ENCODE measurements around the gene GDPGP1.
A peak's percentile ranks its signal among the peaks of the same experiment; 100 is the strongest.

Gene GDPGP1

DNA sequence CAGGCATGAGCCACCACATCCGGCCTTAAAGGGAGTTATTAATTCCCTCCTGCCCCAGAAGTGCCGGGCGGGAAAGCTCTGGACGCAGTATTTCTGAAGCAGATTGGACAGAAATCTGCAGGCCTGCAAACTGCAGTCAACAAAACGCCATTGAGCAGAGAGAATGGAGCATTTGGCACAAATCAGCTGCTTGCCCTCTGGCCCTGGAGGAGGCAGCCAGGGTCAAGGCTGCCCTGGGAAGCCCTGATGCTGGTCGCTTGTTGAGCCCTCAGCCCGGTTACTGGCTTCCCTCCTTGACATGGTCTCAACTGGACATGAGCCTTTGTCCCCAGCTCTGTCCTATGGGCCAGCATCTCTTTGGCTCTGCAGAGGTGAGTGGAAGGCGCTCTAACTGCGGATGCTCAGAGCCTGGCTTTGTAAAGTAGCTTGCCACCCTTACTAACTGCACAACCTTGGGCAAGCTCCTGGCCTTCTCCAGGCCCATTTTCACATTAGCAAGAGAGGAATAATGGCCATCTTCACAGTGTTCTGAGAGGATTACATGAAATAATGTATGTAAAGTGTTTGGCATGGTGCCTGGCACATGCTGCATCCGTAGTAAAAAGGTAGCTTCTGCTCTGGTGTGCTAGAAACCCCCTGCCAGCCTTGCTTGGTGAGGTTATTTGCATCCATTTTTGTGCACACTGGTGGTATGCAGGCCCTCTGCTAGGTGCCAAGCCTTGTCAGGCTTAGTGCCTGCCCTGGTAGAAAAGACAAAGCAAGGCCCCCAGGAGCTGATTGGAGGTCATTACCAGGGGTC lies 28.8 kb upstream of the GDPGP1 start:
- no peak for DNase-seq

DNA sequence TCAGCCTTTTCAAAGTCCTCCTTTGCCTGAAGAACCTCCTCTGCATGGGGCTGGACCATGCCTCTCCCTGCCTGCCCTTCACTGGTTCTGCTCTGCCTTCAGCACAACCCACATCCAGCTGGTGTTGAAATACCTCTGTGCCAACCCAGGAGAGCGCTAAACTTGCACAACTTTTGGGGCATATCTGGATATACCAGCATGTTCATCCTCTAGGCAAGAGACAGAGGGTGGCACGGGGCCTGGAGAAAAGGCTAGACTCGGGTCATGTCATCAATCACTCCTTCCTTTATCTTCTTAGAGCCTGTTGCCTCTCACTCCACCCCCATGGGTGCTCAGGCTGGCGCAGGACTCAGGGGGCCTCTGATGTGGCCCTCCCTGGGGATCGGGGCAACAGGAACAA lies 28.1 kb upstream of the GDPGP1 start:
- DNase-seq: no peak

DNA sequence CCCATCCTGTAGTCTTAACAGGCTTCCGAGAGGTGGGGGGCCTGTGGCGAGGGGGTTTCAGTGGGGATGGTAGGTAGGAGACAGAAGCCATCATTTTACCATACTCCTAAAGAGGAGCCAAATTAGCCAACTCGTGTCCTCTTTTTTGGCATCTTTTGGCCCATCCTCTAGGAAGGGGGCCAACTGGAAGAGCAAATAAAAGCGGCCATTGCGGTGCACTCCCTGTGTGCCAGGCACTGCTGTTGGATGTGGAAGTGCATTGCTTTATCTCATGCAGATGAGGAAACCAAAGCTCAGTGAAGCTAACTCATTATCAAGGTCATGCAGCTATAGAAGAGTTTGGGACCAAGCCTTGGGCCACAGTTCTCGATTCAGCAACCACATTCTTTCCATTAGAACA lies 26.8 kb upstream of the GDPGP1 start:
- DNase-seq: no peak

DNA sequence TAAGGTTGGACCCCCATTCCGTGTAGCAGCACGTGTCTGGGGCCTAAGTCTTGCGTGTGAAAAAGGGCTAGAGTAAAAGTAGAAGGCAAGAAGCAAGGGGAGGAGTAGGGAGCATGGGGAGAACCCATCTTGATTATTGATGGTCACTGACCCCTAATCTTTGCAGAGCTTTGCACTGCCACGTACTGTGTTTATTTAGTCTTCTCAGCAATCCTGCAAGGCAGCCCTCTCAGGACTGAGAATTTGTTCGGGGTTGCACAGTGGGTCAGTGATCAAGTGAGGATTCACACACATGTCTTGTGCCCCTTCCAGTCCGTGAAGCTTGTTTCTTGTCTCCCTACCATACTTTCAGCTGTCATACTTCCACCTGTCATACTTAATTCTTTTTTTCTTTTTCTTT lies 25.7 kb upstream of the GDPGP1 start:
- no peak for DNase-seq

DNA sequence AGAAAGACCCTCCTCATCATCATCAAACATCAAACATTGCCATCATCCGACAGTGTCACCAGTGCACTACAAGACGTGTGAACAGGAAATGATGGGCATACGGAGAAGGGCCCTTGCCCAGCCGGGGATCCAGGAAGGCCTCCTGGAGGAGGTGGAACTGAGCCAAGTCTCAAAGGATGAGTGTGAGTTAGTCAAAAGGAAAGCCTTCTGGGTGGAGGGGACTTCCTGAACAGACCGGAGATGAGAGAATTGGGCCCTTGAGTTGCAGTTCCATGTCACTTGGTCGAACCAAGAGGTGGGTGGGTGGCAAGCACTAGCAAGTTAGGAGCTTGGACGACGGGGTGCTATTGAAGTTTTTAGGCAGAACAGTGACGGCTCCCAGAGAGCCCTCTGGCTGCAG lies 24.4 kb upstream of the GDPGP1 start:
- no peak for DNase-seq

DNA sequence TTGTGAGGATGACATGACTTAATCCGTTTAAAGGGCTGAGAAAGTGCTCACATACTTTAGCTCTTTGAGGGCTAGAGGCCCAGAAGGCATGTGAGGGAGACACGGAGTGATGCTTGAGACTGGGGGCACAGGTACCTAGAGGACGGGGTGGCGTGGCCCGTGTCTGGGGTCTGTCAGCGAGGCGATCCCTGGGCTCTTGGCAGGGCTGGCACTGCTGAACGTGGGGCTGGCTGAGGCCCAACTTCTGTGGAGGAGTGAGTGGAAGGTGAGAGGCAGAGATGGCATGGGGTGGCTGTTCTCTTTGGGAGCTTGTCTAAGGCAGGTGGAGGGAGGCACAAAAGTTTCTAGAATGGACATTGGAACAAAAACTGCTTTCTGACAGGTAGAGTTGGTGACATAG lies 23.4 kb upstream of the GDPGP1 start:
- no peak for DNase-seq

DNA sequence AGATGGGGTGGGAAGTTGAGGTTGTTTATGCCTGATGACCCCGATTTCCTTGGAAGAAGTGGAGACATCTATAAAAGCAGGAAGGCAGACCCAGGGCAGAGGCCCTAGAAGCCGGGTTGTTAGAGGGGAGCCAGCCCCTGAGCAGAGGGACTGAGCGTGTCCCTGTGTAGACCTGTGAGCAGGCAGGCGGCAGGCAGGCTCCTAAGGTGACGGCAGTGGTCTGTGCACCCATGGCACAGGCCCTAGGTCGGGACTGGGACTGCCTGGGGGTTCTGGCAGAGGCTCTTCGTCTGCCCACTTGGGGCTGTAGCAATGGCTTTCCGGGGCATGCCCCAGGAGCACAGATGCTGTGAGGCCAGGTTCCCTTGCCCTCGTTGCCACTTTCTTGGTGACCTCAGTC lies 23.0 kb upstream of the GDPGP1 start:
- DNase-seq: no peak

DNA sequence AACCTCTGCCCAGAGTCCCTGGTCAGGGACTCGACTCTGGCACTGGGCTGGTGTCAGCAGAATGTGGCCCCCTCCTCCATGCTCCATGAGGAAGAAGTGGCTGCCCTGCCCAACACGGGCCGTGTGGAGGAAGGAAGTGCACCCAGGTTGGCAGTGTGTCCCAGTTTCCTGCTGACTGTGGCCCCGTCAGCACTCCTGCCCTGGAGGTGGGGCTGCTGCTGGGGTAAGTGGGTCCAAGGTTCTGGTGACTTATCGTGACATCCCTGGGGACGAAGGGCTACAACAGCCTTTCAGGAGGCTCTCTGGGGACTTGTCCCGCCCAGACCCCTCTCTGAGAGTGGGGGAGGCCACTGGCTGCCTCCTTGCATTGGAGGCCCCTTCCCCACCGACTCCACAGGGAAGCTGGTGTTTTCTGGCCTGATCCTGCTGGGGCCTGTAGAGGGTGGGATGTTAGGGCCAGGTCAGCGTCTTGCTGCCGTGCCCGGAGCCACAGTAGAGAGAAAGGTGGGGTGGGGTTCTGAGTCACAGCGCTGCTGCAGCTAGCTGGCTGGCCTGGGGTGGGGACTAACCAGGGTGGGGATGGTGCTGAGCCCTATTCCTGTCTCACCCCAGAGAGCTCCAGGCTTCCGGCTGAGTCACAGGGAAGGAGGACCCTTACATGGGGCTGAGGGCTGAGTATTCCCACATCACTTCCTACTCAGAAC lies 22.4 kb upstream of the GDPGP1 start:
- no peak for DNase-seq

DNA sequence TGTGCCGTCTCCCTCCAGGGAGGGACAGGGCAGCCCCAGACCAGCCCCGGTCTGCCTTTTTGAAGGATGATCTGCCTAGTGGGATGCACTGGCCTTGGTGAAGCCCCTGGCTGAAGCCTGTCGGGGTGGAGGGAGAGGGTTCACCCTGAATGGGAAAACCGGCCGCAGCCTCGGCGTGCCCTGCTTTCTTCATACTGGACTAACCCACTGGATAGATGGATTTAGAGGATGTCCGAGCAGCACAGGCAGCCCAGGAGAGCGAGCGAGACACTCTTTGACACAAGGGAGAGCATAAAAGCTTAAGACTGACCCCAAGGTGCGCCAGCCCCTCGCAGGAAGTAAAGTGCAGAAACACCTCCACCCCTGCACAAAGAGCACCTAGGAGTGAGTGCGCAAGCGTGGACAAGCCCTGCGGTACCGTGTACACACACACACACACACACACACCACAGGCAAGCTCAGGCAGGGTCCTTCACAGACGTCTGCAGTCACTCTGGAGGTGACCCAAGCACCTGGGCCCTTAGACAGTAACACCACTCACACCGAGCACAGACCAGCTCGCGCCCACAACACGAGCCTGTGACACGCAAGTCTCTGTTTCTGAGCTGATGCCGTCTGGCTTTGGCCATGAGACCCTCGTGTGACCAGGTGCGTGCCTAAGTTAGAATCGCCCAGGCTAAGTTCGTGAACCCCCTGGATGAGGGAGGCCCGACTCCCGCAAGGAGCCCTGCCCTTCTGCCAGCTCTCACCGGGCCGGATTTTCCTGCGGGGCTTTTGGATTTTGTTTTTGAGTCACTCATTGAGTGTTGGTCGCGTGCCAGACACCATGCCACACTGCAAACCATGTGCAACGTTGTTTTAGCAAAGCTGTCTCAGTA lies 21.5 kb upstream of the GDPGP1 start:
- no peak for DNase-seq

DNA sequence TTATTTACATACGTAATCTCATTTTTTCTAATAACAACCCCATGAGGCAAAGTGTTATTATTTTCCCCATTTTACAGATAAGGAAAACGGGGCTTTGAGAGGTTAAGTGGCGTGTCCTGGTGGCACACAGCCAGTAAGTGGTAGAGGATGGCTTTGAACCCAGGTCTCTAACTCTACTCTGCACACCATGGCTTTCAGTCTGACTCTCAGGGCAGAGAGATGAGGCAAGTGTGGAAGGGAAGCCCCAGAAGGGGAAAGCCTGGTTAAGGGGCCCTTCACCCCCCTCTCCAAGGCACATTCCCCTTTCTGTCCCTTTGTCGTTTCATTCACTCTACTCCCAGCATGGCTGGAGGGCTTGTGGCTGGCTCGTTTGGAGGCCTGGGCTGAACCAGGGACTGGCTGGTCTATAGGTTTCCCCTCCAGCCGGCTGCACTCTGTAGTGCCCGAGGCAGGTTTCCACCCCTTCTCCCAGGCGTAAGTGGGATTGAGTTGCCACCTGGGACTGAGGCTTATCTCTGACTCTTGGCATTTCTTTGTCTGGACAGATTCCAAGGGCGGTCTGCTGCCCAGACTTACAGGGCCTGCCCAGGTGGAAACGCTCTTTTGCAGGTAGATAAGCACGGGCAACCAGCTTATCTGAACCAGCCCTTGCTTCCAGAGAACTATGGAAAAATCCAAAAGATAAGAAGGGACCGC lies 20.7 kb upstream of the GDPGP1 start:
- DNase-seq: no peak

DNA sequence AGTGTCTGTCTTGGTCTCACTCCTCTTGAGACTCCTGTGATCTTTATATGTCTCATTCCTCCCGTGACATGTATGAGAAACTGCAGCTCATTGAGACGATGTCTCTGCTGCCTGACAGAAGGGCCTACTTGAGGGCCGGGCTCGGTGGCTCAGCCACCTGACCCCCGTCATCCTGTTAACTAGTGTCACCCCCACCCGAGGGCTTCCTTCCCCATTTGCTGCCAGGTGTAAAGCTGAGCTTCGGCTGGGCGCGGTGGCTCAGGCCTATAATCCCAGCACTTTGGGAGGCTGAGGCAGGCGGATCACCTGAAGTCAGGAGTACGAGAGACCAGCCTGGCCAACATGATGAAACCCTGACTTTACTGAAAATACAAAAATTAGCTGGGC lies 20.2 kb upstream of the GDPGP1 start:
- no peak for DNase-seq

DNA sequence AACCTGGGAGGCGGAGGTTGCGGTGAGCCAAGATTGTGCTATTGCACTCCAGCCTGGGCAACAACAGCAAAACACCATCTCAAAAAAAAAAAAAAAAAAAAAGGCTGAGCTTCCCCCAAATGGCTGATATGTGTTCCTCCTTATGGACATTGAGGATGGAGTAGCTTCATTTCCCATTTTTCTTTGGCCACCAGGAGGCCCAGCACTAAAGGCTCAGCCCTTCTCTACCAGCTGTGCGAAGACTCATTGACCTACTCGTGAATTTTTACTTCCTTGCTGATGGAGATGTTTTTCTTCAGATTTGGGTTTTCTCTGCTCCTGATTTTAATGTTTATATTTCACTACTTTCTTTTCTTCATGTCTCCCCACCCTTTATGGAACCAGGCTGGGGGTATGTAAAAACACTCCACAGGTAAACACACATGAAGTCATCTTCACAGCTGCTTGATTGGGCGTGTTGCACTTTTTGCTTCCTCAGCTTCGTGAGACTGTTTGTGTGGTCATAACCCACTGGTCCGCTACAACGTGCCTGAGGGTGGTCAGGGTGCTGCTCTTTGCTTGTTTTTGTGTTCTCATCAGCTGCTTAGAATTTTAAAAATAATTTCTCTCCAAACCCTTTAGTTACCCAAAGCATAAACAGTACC lies 19.3 kb upstream of the GDPGP1 start:
- DNase-seq: no peak

DNA sequence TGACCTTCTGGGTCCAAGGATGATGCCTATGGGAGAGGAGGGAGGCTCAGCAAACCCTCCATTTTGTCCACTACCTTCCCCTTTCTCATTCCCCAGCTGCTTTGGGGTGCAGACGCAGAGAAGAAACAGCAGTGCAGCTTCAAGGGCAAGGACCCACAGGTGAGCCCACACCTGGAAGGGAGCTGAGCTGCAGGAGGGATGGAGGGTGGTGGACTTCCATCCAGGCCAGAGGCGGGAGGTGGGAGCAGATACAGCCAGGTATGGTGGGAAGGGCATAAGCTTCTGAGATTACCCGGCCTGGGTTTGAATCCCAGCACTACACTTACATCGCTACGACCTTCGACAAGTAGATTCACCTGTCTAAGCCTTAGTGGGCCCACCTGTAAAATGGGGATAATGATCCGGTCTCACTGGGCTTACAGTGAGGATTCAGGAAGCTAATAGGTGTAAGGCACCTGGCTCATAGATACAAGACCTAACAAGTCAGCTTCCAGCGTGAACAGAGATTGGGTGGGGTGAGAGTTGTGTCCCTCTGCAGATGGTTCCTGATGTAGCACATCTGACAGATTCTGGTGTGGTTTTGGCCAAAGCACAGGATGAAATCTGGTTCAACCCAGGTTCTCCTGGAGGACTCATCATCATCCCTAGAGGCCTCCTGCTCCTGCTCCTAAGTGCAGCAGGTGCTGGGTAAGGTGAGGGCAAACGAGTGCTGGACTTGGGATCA lies 16.2 kb upstream of the GDPGP1 start:
- DNase-seq: no peak

DNA sequence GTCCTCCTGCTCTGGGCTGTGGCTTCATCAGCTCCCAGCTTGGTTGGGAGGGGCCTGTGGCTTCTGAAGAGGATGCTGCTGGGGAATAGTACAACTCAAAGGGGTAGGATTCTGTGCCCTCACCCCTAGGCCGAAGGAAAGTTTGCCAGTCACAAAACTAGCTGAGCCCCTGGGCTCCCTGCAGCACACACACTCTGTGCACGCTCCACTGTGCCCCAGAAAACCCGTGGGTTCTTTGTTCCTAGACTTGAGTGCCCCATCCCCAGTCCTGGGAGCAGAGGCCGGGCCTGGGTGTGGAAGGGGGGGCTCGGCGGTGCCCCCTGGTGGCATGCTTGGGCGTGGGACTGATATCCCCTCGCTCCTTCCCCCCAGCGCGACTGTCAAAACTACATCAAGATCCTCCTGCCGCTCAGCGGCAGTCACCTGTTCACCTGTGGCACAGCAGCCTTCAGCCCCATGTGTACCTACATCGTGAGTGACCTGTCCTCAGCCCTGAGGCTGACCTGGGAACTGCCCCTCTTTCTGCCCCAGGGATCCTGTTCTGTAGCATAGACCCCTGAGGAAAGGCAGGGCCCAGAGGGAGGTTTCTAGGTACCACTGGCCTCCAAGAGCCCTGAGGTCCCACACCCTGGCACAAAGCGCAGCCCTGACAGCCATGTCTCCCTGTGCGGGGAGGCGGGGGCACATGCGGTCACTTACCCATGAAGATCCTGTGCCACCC lies 14.4 kb upstream of the GDPGP1 start:
- peak; percentile 57 for DNase-seq

DNA sequence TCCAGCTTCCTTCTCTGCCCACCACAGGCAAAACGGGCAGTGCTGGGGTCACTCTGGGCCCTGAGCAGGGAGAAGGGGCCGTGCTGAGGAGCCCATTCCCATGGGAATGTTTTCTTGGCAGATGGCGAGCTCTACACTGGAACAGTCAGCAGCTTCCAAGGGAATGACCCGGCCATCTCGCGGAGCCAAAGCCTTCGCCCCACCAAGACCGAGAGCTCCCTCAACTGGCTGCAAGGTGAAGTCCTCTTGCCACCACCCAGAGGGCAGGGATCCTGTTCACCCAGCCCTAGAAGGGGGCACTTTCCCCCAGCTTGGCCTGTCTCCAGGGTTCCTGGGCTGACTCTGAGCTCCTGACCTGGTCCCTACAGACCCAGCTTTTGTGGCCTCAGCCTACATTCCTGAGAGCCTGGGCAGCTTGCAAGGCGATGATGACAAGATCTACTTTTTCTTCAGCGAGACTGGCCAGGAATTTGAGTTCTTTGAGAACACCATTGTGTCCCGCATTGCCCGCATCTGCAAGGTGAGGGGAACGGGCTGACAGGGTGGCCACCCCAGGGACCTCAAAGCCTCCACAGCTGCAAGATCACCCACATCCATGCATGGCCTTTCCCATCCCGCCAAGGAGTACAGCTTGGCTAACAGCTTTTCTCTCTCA lies 12.6 kb upstream of the GDPGP1 start:
- no peak for DNase-seq

DNA sequence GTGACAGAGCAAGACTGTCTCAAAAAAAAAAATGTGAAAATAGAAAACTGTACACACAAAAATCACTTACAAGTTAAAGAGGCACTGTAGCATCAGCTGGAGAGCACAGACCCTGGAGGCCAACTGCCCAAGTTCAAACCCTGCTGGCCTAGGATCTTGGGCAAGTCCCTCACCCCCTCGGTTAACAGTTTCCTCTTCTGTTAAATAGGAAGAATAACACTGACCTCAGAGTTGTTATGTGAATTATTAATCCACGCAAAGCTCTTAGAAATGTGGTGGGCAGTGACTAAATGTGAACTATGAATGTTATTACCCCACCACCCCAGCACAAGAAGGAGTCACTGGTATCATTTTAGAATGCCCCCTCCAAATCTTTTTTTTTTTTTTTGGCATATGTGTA lies 11.5 kb upstream of the GDPGP1 start:
- DNase-seq: no peak

DNA sequence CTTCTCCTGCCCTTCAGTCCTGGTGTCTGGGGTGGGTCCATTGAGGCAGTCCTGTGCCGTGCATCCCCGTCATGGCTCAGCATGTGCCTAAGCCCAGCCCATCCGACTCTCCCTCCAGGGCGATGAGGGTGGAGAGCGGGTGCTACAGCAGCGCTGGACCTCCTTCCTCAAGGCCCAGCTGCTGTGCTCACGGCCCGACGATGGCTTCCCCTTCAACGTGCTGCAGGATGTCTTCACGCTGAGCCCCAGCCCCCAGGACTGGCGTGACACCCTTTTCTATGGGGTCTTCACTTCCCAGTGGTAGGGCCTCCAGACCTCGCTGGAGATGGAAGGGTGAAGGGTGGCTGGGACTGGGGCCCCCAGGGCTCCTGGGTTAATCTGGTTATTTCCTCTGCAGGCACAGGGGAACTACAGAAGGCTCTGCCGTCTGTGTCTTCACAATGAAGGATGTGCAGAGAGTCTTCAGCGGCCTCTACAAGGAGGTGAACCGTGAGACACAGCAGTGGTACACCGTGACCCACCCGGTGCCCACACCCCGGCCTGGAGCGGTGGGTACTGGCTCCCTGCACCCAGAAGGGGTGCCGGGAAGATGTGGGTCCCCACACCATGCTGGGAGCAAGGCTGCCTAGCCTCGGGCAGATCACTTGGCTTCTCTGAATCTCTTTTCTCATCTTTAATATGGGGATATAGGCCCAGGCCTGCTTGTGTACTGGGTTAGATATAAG lies 10.4 kb upstream of the GDPGP1 start:
- DNase-seq: no peak

DNA sequence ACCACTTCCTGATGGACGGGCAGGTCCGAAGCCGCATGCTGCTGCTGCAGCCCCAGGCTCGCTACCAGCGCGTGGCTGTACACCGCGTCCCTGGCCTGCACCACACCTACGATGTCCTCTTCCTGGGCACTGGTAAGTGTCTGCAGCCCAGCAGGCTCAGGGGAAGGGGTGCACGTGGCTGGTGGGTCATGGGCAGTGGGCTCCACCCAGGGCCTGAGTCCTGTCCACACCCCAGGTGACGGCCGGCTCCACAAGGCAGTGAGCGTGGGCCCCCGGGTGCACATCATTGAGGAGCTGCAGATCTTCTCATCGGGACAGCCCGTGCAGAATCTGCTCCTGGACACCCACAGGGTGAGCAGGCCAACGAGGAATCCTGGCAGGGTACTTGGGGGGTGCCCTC lies 9.0 kb upstream of the GDPGP1 start:
- DNase-seq: no peak

DNA sequence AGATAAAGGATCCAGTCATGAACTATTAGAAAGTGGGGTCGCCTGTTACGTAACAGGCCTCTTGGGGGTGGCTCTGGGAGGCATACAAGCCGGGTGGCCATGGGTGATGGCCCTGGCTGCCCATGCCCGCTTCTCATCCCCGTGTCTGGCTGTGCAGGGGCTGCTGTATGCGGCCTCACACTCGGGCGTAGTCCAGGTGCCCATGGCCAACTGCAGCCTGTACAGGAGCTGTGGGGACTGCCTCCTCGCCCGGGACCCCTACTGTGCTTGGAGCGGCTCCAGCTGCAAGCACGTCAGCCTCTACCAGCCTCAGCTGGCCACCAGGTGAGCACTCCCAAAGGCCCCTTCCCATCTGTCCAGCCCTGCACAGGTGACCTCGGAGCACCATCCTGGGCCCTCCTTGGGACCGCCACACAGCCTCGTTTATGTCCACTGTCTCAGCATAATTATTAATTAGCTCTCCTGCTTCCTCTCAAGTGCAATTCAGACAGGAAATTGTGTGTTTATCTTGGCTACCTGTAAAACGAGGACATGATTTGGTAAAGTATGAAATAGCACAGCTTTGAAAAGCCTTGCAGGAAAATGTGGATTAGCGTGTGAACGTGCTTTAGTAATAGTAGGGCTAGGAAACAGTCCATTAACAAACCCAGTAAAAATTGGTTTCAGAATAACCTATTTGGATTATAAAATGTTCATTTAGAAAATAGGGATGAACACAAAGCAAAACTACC lies 8.3 kb upstream of the GDPGP1 start:
- no peak for DNase-seq

Measured in activated CD4-positive, CD25-positive, alpha-beta regulatory T cell treated with anti-CD3 and anti-CD28 coated beads, Interleukin-2, amount 50 U/mL, for 72 hours (primary cell).